Fibroblast of skin of left biceps (primary cell): ENCODE data around the gene EMILIN1.

Experiments used
- DNase-seq, 2 experiments: peaks; one replicate each; pipeline ENCODE4 v3.0.0-alpha.2; 2013; ENCODE audit warnings: low read depth in 2 of 2

EMILIN1 gene

GRCh38 chr2:27123302-27124150, 45.1 kb downstream of the EMILIN1 start, which contains the start of gene ABHD1:
TSS of gene ABHD1 (plus strand) at chr2:27123815. CDS start at chr2:27123949, 134 bp downstream.
- DNase-seq, result no peak

DNA sequence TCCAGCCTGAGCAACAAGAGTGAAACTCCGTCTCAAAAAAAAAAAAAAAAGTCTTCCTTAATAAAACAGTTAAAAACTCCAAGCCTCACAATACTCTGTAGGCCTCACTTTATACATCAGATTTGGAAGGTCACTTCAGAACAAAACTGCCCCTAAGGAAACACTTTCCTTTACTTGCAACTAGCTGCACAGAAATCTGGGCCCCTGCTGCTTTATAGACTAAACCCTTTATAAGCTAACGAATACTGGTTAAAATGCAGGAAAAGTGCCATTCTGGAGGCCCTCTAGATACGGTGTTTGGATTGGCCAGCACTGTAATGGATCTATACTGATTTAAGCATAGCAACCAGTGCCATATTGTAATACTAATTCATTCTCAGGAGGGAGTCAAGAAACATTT, 46.7 kb downstream of the EMILIN1 start:
- no peak for DNase-seq

GRCh38 chr2:27126252-27126710, 47.9 kb downstream of the EMILIN1 start:
- DNase-seq, result no peak

- DNase-seq, result no peak
These were observed 49.7 kb downstream of the EMILIN1 start for GRCh38 chr2:27127883-27128667.

DNA sequence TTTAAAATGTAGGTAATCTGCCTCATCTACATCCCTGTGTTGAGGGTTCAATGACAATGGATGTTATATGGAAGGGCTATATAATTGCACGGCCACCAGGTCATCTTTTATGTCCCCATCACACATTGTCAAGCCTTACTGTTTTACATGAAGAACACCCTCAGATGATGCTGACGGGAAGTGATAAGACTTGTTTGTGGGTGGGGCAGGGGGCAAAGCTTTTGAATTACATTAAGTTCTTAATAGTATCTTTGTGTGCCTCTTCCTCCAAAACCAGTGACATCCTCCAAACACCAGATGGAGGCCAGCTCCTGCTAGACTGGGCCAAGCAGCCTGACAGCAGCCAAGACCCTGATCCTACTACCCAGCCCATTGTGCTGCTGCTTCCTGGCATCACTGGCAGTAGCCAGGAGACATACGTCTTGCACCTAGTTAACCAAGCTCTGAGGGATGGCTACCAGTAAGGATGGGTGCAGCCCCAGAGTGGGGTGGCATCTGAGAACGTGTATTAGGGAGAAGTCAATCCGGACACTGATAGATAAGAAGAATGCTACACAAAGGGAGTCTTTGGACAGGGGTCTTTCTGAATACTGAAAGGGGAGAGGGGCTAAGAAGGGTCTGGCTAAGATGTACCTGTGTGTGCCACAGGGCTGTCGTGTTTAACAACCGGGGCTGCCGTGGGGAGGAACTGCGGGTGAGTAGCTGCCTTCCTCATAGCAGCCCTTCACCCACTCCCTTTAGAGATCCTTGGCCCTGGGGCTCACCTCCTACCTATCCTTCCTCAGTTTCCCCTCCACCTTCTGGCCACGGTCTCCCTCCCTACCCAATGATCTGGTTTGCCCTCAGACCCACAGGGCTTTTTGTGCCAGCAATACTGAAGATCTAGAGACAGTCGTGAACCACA, 50.5 kb downstream of the EMILIN1 start:
- DNase-seq, result no peak

GRCh38 chr2:27130396-27130795, 52.0 kb downstream of the EMILIN1 start:
- no peak for DNase-seq

DNA sequence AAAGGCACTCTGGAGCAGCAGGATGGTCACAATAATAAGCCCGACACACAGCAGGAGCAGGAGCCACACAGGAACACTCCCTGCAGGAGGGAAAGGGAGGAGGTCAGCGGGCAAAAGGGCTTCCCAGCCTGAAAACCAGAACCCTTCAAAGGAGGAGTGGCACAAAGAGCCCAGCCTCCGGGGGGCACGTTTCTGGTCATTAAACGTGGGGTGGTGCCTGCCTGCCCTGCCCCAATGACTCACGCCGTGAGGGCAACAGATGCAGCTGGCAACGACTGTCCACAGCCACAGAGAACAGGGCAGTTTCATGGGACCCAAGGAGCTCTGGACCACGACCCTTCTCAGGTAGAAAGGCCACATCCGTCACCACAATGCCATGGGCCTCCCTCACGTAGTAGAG, 53.0 kb downstream of the EMILIN1 start:
- DNase-seq, result no peak

DNA sequence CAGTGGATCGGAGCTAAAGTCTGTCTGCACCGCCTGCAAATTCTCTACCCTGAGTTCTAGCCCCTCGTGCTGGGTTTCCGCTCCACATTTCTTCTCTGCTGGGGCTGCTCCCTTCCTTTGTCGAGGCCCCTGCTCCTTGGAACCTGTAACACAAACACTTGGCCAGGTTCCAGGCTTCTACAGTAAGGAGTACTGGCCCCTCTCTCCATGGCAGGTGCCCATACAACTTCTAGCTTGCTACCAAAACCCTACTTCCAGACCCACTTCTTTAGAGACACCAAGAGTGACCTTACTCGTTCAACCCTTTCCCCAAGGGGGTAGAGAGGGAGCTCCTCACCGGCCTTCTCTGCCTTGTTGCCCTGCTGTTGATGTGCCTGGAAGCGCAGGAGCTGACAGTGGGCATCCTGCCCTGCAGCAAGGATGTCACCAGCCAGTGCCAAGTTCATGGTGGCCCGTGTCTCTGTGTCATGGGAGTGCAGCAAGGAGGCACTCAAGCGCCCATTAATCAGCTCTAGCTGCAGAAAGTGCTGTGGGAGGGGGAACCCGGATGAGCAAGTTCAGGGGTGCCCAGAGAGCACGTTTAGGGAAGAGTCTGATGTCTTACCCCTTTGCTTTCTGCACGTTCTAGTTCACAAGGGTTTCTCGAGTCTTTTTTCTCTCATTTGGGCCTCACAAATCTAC, 54.9 kb downstream of the EMILIN1 start:
- DNase-seq, result no peak

DNA sequence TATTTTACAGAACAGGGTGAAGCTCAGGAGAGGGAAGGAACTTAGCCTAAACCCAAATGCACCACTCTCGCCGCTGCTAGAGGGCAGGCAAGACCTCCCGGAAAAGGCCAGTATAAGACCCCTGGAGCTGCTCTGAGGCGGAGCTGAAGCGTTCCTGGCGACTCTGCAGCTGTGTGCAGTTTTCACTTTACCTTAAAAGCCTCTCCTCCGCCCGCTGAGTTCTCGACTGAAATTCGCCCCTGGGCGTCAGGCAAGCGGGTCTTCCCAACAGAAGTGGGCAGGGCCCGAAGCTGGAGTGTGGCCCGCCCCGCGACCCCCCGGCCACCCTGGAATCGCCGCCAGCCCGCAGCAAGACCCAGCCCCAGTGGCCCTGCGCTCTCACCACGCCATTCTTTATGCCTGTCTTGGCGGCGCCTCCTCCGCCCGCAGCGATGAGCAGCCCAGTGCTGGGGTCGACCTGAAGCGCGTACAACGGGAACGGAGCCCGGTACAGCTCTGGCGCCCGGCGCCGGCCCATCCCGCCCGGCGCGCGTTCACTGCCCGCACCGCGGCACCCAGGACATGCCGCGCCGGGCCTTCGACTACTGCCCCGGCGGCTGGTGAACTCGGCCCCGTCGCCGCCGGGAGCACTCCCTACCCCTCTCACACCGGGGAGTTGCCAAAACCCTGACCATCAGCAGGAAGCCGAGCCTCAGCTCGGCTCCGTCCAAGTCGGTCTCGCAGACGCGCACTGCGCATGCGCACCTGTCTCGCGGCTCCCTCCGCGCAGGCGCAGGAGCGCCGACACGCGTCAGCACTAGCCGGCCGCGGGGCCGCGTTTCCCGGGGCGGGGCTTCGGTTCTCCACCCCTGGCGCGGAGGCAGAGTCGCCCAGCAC, 55.7 kb downstream of the EMILIN1 start, which contains the start of gene PREB:
Gene PREB (minus strand): TSS at position 732 of the 876 bp plus-strand sequence. CDS start 215 bp downstream, at position 517.
- DNase-seq, result peak; percentile 88 to 90

- DNase-seq, result no peak
These were observed 56.5 kb downstream of the EMILIN1 start for GRCh38 chr2:27134781-27135477.

DNA sequence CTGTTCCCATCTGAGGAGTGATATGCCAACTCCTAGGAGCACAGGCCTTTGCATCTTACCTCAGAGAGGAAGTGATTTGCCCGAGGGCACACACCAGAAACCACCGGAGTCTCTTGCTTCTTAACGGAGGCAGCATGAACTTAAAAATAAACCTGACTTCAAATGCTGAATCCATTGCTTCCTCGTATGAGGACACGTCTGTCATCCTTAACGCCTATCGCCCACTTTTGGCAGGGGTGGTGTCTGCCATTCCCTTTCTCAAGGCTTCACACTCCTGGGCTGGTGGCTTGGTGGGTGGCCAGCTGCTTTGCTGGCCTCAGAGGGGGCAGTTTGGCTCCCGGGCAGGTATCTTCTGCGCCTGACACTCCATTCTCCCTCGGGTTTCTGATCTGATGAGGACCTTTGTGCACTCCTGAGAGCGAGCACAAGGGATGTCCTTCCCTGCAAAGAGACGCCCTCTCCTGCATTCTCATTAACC, 57.1 kb downstream of the EMILIN1 start:
- DNase-seq, result no peak
